Stomach (tissue), 4 donors: ENCODE data around the gene LIPE.

Experiments
- CTCF ChIP-seq, 7 experiments: fragments of 450-650 bp in 4 of 7; fragments of 200-600 bp in 3 of 7; sonication (generic) in 3 of 7; IDR thresholded peaks; one replicate each; pipeline ENCODE4 v1.5.1; 2016 to 2019; ENCODE audit warnings: antibody characterized with exemption in 7 of 7, control low read depth in 2 of 7, mild to moderate bottlenecking in 1 of 7
- POLR2A ChIP-seq, 4 donors: fragments of 450-650 bp; IDR thresholded peaks; one replicate each; pipeline ENCODE4 v1.6.1; 2016; ENCODE audit warnings: antibody characterized with exemption in 4 of 4, control low read depth in 2 of 4, mild to moderate bottlenecking in 1 of 4, moderate library complexity in 1 of 4

- no peak for TF ChIP-seq CTCF (IDR thresholded peaks at IDR 0.05)
- no peak for TF ChIP-seq POLR2A (IDR thresholded peaks at IDR 0.05)
These were observed 15.0 kb downstream of the LIPE start for GRCh38 chr19:42412227-42412626.
